CMK (cell line): ENCODE measurements around the gene AREG.

Experiments used
- DNase-seq: peaks from one replicate; pipeline ENCODE4 v3.0.0-alpha.2; 2010; ENCODE audit warnings: low read depth

AREG gene

DNA sequence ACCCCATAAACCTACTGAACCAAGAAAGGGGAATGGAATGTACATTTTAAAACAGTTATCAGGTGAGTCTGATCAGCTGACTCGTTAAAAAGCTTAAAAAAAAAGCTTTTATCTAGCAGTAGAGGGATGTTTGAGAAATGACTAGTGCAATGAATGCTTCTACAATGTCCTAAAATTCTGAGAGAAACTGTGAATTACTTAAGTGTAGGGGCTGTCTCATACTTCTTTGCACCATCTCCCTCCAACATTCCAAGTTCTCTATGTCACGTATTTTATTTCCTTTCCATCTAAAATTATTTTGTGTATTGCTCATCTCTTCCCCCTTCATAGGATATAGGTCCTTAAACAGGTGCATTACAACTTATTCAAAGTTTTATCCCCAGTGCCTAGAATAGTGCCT, 11.9 kb upstream of the AREG start:
- DNase-seq = no peak

DNA sequence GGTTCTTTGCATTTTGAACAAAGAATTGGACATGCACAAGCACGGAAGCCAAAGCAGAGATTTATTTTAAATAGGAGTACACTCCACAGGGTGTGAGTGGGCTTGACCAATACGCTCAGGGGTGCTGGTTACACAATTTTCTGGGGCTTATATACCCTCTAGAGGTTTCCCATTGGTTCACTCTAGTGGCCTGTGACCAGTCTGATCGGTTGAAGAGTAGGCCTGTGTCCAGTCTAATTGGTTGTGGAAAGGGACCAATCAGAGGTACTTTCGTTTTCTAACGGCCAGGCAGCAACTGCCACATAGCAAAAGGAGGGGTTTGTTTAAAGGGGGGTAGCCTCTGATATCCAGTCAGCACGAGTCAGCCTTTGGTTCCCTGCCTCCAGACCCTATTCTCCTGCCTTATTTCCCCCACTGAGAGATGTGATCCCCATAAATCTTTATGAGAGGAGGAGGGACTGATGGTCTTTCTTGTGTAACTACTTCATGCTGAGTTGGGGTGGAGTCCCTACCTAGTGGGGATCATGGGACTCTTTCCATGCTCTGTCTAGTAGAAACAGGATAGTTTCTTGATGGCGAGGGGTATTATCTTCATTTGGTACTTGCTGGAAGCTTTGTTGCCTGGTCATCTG, 11.3 kb upstream of the AREG start:
- DNase-seq = no peak

DNA sequence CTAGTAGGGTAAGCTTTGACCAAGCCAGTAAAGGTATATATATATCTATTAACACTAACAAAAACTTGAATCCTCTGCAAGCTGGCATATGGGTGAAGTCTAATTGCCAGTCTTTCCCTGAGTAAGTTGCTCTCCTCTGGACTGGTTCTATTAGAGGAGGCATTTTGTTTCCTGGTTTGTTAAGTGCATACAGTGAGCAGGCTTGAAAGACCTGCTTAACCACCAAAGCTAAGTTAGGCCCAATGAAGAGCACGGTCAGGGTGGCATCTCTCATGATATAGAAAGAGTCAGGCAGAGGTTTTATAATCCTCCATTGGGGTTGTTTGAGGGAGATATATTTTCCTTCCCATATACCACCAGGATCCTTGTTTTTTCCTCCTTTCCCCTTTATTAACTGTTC, 9.6 kb upstream of the AREG start:
- no peak for DNase-seq

DNA sequence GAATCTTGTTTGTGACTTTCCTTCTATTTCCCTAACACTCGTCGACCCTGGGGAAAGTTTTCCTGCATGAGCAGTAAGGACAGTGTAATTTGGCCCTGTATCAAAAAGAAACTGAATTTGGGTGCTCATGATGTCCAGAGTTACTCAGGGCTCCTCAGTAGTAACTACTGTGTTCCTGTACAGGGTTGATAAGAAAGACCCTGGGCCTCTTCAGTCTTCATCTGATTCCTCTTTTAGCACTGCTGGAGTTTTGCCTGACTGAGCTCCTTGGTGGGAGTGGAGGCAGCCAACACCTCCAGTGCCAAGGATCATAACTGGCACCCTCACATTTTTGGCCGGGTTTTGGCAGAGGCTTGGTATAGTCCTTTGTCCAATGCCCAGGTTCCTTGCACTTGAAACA, 7.1 kb upstream of the AREG start:
- DNase-seq = no peak

DNA sequence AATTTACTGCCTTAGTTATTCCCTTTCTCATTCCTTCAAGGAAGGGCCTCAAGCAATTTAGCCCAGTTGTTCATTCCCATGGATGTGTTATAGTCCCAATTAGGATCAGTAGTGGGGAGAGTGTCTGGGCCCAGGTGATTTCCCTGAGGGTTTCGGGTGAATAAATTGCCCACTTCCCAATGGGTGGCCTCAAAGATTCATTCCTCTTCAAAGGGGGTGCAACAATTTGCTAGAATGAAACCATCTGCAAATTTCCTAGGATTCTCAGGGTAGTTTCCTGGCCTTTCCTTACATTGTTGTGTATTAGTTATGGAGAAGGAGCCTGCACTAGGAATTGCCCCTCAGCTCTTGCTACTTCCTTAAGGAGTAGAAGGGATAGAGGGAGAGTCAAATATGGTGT, 6.3 kb upstream of the AREG start:
- DNase-seq = no peak

DNA sequence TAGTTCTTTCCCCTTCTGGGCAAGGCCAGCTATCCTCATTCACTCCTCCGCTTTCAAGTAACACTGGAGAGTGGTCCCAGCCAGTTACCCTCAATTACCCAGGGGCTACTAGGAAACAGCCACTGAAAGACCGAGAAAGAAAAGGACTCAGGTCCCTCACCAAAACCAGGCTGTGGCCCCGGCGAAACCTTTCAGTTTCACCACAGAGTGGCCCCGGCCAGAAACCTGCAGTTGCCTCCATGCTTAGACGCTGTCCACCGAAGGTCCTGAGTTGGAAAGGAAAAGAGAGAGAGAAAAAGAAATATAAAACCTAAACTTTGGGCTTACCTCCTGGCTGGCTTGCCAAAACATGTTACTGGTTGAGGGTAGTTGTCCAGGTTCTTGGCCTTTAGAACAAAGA, 5.0 kb upstream of the AREG start:
- DNase-seq = no peak

GRCh38 chr4:74440356-74440755, 4.6 kb upstream of the AREG start:
- DNase-seq = no peak

DNA sequence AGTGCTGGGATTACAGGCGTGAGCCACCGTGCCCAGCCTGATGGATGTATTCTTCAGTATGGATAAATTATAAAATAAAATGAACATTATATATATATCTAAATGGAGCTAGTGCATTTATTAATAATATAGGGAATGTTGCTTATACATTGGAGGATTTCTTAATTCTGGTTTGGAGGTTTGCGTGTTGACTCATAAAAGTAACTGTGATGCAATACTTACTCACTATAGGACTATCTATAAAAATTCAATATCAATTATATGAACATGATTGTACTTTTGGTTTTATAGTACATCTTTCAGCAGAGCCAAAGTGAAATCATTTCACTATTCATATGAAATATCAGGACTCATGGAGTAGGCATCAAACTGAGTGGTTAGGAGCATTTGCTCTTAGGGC, 3.2 kb upstream of the AREG start:
- no peak for DNase-seq

DNA sequence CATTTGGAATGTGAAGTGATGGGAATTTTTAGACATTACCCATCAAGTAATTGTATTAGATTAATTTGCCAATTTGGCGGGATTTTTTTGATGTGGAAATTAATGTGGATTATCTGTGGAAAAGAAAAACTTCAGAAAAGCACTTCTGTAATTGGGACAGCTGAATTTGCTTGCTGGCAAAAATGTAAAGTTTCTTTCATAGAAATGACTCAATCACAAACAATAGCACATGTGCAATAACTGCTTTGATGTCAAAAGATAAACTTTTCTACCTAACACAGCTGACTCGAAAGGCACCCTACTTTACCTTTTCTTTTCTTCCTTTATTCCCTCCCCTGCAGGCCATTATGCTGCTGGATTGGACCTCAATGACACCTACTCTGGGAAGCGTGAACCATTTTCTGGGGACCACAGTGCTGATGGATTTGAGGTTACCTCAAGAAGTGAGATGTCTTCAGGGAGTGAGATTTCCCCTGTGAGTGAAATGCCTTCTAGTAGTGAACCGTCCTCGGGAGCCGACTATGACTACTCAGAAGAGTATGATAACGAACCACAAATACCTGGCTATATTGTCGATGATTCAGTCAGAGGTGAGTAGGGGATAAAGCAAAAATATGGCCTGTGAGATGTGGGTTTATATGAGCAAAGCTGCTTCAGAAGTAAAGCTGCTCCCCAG, 1.4 kb downstream of the AREG start:
- no peak for DNase-seq

DNA sequence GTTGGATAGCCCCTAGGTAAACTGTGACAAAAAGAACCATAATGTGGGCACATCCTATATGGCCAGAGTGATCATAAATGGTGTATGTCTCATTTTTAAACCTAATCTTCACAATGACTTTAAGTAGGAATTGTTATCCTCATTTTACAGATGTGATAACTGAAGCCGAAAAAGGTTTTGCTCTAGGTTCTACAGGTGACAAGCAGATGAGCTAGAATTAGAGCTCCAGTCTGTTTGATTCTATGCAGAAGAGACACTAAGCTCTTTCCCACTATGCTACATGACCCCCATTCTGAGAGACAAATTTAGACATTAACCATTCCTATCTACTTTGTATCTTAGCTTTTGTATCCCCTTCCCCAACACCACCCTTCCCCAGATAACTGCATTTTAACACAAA, 2.0 kb downstream of the AREG start:
- no peak for DNase-seq

DNA sequence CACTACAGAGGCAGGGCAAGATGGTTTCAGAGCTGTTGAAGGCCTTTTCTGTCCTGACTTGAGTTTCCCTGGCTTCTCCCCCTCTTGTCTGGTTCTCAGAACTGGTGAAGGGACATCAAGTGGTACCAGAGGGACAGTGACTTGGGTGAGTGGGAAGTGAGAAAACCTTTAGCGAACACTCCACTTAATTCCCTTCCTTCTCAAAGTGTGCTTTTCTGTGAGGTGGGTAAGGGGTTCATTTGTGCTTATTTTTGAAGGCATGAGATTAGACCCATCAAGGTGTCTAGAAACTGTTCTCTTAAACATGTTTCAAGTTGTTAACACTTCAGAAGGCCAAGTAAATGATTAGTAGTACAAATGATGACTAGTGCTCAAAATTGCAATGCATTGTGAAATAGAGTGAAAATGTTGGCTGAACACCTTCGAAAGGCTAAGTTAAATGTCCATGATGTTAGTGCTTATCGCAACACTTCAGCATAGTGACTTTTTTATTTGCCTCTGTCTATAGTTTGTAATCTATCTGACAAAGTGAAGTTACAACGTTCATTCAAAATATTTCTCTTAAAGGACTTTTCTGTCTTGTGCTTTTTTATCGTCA, 2.8 kb downstream of the AREG start:
- DNase-seq = no peak

- no peak for DNase-seq
These were observed 4.8 kb downstream of the AREG start for GRCh38 chr4:74449571-74450297.

GRCh38 chr4:74450298-74450683, 5.4 kb downstream of the AREG start:
- no peak for DNase-seq

GRCh38 chr4:74451214-74451661, 6.3 kb downstream of the AREG start:
- no peak for DNase-seq

GRCh38 chr4:74453037-74453635, 8.2 kb downstream of the AREG start:
- DNase-seq = no peak

- no peak for DNase-seq
These were observed 9.2 kb downstream of the AREG start for GRCh38 chr4:74453829-74454742.

DNA sequence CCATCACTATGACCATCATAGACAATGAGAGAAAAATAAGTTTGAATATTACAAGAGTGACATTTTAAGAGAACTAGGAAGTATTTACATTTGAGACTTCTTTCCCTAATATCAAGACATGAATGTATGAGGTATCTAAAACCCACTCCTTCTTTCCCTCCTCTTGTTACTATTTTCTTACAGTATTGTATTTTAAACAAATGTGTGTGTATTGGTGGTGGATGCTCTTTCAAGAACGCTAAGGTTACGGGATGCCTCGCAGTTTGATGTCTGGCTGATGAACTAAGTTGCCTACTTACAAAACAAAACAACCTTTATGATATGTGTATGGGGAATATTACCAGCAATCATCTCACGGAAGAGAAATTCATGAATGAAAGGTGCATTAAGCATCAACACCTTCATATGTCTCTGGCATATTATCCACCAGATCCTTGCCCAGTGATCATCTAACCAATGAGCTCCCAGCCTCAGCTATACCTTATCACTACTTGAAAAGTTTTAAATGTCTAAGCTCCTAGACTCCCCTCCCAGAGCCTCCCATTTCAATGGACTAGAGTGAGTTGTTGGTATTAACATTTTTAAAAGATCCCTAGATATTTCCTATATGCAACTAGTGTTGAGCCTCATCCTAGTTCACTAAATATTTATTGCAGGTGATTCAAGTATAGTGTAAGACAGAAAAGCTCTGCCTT, 10.6 kb downstream of the AREG start:
- no peak for DNase-seq

GRCh38 chr4:74456056-74456744, 11.3 kb downstream of the AREG start:
- DNase-seq = no peak

- DNase-seq = no peak
These were observed 12.0 kb downstream of the AREG start for GRCh38 chr4:74456849-74457395.

GRCh38 chr4:74460833-74461232, 15.9 kb downstream of the AREG start:
- no peak for DNase-seq
